SK-N-MC (cell line): ENCODE measurements around the gene LOXL3.

ENCODE experiments used
- EZH2 ChIP-seq: fragments of 200-600 bp; sonication (generic); IDR thresholded peaks from one replicate; pipeline ENCODE4 v1.6.1; 2017; ENCODE audit warnings: antibody characterized with exemption
- FOXP2 ChIP-seq: optimal IDR thresholded peaks from 2 replicates; pipeline ENCODE3; 2011; ENCODE audit warnings: mild to moderate bottlenecking, moderate library complexity; ENCODE audit not compliant: insufficient read depth; ENCODE audit errors: extremely low read length, control extremely low read depth
- POLR2AphosphoS5 ChIP-seq: IDR thresholded peaks from 2 replicates; pipeline ENCODE4 v1.6.1; 2012; ENCODE audit warnings: mild to moderate bottlenecking, low read depth, low read length, borderline replicate concordance

- TF ChIP-seq POLR2AphosphoS5 (no peak), EZH2 (no peak), FOXP2 (no peak)
These were observed 6.8 kb upstream of the LOXL3 start for GRCh38 chr2:74560591-74560990.
